Cardiac fibroblast (primary cell): ENCODE results near the gene PITPNB.

Experiments used
- DNase-seq, 2 donors: peaks; one replicate each; pipeline versions ENCODE4 v3.0.0 to v3.0.0-alpha.2; 2010; ENCODE audit warnings: low read depth in 2 of 2
- H3K4me3 ChIP-seq, 2 donors: replicated peaks in 1 of 2; 1 replicate in 1 of 2; 2 replicates in 1 of 2; pipeline ENCODE4 v1.5.1; 2011; ENCODE audit warnings: low read depth in 2 of 2, low read length in 2 of 2, mild to moderate bottlenecking in 2 of 2, moderate library complexity in 1 of 2
- TF ChIP-seq, protein P1 (sequence below): IDR thresholded peaks from one replicate; pipeline ENCODE4 v1.5.1; 2011; ENCODE audit warnings: low read depth, mild to moderate bottlenecking, low read length, inconsistent platforms

Gene PITPNB

DNA sequence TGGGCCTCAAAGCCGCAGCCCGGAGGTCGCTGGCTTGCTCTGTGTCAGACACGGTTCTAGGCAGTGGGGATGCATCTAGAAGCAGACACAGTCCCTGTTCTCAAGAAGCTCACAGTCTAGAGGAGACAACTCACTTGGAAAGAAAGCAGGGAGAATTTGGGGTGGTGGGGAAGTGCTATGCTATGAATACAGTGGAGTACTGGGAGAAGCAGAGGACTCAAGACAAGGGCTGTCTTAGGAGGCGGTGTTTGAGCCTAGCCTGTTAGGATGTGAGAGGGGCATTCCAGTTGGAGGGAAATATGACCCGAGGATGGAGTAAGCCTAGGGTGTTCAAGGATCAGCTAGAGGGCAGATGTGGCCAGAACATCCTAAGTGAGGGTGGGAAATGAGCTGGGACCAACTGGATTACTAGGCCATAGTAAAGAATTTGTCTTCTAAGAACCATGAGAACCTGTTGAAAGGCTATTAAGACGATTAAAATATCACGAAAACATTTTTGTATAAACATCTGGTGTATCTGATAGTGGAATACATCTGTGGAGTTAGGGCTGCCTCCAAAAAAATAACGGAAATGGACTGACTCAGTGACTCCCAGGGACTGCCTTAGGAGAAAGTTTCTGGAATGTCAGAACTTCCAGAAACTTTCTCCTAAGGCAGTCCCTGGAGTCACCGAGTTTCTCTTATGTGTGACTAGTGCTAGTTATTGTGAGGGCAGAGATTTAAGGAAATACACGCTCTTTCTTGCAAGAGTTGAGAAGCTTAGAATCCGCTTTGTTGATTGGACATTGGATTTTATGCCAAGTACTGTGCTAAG is 1.1 kb upstream of the PITPNB start:
- TF ChIP-seq, protein P1, sequence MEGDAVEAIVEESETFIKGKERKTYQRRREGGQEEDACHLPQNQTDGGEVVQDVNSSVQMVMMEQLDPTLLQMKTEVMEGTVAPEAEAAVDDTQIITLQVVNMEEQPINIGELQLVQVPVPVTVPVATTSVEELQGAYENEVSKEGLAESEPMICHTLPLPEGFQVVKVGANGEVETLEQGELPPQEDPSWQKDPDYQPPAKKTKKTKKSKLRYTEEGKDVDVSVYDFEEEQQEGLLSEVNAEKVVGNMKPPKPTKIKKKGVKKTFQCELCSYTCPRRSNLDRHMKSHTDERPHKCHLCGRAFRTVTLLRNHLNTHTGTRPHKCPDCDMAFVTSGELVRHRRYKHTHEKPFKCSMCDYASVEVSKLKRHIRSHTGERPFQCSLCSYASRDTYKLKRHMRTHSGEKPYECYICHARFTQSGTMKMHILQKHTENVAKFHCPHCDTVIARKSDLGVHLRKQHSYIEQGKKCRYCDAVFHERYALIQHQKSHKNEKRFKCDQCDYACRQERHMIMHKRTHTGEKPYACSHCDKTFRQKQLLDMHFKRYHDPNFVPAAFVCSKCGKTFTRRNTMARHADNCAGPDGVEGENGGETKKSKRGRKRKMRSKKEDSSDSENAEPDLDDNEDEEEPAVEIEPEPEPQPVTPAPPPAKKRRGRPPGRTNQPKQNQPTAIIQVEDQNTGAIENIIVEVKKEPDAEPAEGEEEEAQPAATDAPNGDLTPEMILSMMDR: peak; percentile 4
- H3K4me3 ChIP-seq: peak overlapping the region; percentile 64 to 66
- DNase-seq: peak; percentile 66 to 81

DNA sequence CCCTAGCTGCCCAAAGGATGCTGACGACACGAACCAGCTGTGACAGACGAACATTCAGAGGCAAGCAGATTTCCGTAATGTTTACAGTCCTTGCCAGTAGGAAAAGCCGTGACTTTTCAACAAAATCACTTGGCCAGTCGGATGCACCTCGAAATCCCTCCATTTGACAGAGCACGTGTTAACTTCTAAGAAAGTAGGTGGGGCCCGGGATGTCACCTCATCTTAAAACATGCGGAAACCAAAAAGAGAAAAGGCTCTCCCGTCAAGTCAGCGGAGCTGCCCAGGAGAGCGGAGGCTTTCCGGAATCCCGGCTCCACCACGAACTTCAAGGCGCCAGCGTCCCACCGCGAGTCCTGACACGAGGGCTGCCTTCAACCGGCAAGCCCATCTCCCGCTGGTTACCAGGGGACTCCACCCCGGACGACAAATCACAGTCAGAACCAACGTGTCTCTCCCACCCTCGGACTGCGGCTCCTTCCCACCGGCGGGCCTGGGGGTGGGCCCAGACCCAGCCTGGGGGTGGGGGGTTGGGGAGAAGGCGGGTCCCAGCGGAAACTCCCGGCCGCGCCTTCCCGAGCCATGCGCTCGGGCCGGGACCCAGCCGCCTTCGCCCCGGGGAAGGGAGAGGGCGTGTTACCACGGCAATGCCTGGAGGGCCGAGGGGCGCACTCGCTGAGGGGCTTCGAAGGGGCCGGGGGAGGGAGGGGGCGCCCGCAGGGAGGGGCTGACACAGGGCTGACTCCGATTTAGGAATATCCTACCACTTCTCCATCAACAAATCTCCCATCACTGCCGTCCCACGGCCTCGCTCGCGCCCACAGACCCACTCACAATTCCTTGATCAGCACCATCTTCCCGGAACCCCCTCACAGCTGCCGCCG is 475 bp downstream of the PITPNB start:
- TF ChIP-seq, protein P1: no peak
- peak; percentile 50 to 52 for DNase-seq
- peak overlapping the region; percentile 85 to 94 for H3K4me3 ChIP-seq

DNA sequence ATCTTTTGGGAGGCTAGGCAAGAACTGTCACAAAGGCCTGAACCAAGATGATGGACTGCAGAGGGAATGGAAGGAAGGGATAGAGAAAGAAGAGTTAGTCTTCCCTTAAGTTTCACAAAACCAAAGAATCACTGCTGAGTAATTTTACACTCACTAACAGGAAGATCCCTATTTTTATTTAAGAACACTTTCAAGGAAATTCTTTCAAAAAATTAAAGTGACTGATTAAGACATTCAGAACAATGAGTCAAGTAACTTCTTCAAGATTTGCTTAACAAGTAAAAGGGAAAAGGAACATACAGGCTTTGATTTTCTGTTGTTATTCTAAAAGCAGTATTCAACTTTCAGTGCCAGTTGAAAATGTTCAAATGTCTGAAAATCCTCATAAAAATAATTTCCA is 3.1 kb downstream of the PITPNB start:
- DNase-seq: no peak
- H3K4me3 ChIP-seq: no peak overlapping the region
- TF ChIP-seq, protein P1: no peak

DNA sequence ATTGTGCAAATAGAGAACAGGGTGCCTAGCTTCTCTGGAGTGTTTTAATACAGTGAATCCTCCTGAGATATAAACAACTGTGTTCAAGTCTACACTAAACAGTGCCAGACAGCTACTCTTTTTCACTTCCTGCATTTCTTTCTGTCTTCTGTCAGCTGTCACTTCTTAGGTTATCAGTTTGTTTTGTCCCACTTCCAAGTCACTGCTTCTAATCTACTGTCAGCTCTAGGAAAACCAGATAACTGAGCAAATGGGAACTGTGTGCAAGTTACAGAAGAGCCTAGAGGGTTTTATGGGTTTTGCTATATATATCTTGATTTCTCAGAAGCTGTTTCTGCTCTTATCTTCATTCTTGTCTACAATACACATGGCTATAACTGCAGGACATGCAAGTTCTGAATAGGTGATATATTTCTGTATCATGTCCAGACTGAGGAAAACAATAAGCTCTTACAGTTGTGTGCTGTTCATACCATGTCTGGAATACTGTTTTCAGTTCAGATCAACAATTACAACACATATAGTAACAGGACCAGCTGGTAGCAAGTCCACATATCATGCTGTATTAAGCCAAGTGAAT is 5.8 kb downstream of the PITPNB start:
- peak in 1 of 2 donors; percentile 62 for DNase-seq
- TF ChIP-seq, protein P1: no peak
- no peak overlapping the region for H3K4me3 ChIP-seq

DNA sequence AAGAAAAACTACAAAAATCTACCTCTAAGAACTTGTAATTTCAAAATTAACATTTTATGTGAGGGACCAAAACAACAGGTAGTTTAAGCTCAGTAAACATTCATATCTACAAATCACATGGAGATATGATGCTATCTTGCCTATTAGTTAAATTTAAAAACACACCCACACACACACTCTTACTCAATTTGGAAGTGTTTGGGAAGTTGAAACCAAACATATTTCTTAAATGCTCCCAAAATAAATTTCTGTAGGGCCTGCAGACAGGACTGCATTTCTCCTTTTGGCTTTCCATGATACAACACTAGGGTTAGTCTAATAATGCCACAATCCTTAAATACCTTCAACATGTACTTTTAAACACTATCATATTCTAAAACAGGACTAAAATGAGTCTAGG is 7.0 kb downstream of the PITPNB start:
- DNase-seq: no peak
- TF ChIP-seq, protein P1: no peak
- no peak overlapping the region for H3K4me3 ChIP-seq

DNA sequence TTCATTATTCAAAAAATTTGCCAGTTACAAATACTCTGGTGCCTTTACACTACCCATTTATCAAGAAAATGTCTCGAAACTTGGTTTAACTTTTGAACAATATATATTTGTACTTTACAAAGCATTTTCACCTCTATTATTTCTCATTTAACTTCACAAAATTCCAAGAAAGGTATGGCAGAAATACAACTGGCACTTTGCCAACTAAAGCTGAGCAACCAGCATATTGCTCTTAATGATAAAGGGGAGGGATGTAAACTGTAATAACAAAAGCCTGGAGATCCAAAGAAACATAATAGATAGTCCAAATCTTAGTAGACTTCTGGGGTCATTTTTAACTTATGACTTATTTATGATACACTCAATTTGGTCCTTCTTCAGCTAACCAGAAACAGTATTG is 7.7 kb downstream of the PITPNB start:
- TF ChIP-seq, protein P1: no peak
- peak in 1 of 2 donors; percentile 40 for DNase-seq
- no peak overlapping the region for H3K4me3 ChIP-seq
